IPS-18c (cell line): ENCODE measurements around the gene LNP1.
A peak's percentile ranks its signal among the peaks of the same experiment; 100 is the strongest.
"Not testable (repeated sequence)": the region's sequence is repeated elsewhere in the genome, so short reads cannot be mapped to it uniquely, and the experiment has no call there.

Source experiments
- H3K4me3 ChIP-seq: 2 replicates; pipeline ENCODE4 v1.7.0; 2013; ENCODE audit warnings: low read depth, mild to moderate bottlenecking, low read length, moderate library complexity; ENCODE audit not compliant: insufficient read depth
- H3K9me3 ChIP-seq: one replicate; pipeline ENCODE4 v1.6.1; 2013; ENCODE audit warnings: mild to moderate bottlenecking, low read length, moderate library complexity; ENCODE audit not compliant: control insufficient read depth, insufficient read depth

Gene LNP1

GRCh38 chr3:100400780-100401673 is at the start of gene LNP1, which contains the start of gene TOMM70:
LNP1 (plus strand) TSS chr3:100401539; CDS start chr3:100429730, 28,191 bp downstream.
TOMM70 (minus strand) TSS chr3:100401089; CDS start chr3:100400949, 140 bp downstream.
- H3K9me3 ChIP-seq, result no peaks in the 10 kb centered on the region
- peak within 1 kb of the TSS; percentile 65 for H3K4me3 ChIP-seq

GRCh38 chr3:100351770-100352169 is 49.6 kb upstream of the LNP1 start:
- not testable (repeated sequence) for H3K9me3 ChIP-seq, H3K4me3 ChIP-seq

- no peaks in the 10 kb centered on the region for H3K9me3 ChIP-seq
- H3K4me3 ChIP-seq, result no peak overlapping the region
Observed at GRCh38 chr3:100352296-100353231, 48.8 kb upstream of the LNP1 start.

- Histone ChIP-seq H3K9me3 (no peaks in the 10 kb centered on the region), H3K4me3 (no peak overlapping the region)
Observed at GRCh38 chr3:100354850-100355249, 46.5 kb upstream of the LNP1 start.

- Histone ChIP-seq H3K9me3 (no peaks in the 10 kb centered on the region), H3K4me3 (no peak overlapping the region)
Observed at GRCh38 chr3:100358413-100358812, 42.9 kb upstream of the LNP1 start.

GRCh38 chr3:100359035-100359434 is 42.3 kb upstream of the LNP1 start:
- Histone ChIP-seq H3K9me3 (no peaks in the 10 kb centered on the region), H3K4me3 (no peak overlapping the region)

GRCh38 chr3:100360757-100361496 is 40.4 kb upstream of the LNP1 start:
- H3K9me3 ChIP-seq, result no peaks in the 10 kb centered on the region
- no peak overlapping the region for H3K4me3 ChIP-seq

- Histone ChIP-seq H3K4me3 (no peak overlapping the region), H3K9me3 (no peaks in the 10 kb centered on the region)
Observed at GRCh38 chr3:100361897-100362296, 39.4 kb upstream of the LNP1 start.

- Histone ChIP-seq H3K9me3 (no peaks in the 10 kb centered on the region), H3K4me3 (no peak overlapping the region)
Observed at GRCh38 chr3:100364421-100364820, 36.9 kb upstream of the LNP1 start.

- no peaks in the 10 kb centered on the region for H3K9me3 ChIP-seq
Observed at GRCh38 chr3:100366424-100366823, 34.9 kb upstream of the LNP1 start.

GRCh38 chr3:100368441-100368840 is 32.9 kb upstream of the LNP1 start:
- Histone ChIP-seq H3K9me3 (no peaks in the 10 kb centered on the region), H3K4me3 (no peak overlapping the region)

More at GRCh38 chr3:100366424-100366823, 34.9 kb upstream of the LNP1 start:
- H3K4me3 ChIP-seq, result no peak overlapping the region

GRCh38 chr3:100370756-100371155 is 30.6 kb upstream of the LNP1 start:
- no peaks in the 10 kb centered on the region for H3K9me3 ChIP-seq
- no peak overlapping the region for H3K4me3 ChIP-seq

GRCh38 chr3:100374521-100374920 is 26.8 kb upstream of the LNP1 start:
- Histone ChIP-seq H3K4me3 (no peak overlapping the region), H3K9me3 (peaks cover 2% of the 10 kb centered on the region)

- H3K4me3 ChIP-seq, result no peak overlapping the region
- peaks cover 3% of the 10 kb centered on the region for H3K9me3 ChIP-seq
Observed at GRCh38 chr3:100376301-100376700, 25.0 kb upstream of the LNP1 start.

GRCh38 chr3:100384733-100385525 is 16.4 kb upstream of the LNP1 start:
- H3K4me3 ChIP-seq, result no peak overlapping the region
- H3K9me3 ChIP-seq, result no peaks in the 10 kb centered on the region

- no peak overlapping the region for H3K4me3 ChIP-seq
- H3K9me3 ChIP-seq, result no peaks in the 10 kb centered on the region
Observed at GRCh38 chr3:100386437-100387074, 14.8 kb upstream of the LNP1 start.
